OCI-LY7 (cell line): ENCODE measurements around the gene MON2. TPM values are rescaled to one million over a fixed set of nuclear protein-coding genes. Genes with fewer than 3 reads are reported as not detected.

Source experiments
- BruUV-seq: library from RNA; stranded (reverse); fragments of 400-500 nt; replicated peaks from 2 replicates; lab custom pipeline; 2021; lab: Mats Ljungman, UMichigan
- CTCF ChIA-PET: fragments of 300-600 bp; sonication (Branson Sonifier 250); formaldehyde crosslinking; loops from one replicate; lab custom pipeline; 2022; ENCODE audit warnings: antibody characterized with exemption; ENCODE audit not compliant: unreplicated experiment; lab: Charles Lee
- POLR2A ChIA-PET: fragments of 300-600 bp; sonication (Branson Sonifier 250); formaldehyde crosslinking; loops from one replicate; lab custom pipeline; 2022; ENCODE audit warnings: antibody characterized with exemption; lab: Charles Lee
- DNase-seq: peaks from one replicate; pipeline ENCODE4 v3.0.0-alpha.2; 2015; ENCODE audit warnings: low spot score
- H2AFZ ChIP-seq: fragments of 200-600 bp; sonication (generic), shearing (Covaris generic); 2 replicates; pipeline ENCODE4 v1.6.1; 2014; ENCODE audit warnings: mild to moderate bottlenecking, antibody characterized with exemption, low read length, moderate library complexity
- H3K27ac ChIP-seq: fragments of 200-600 bp; sonication (generic); 2 replicates; pipeline ENCODE4 v1.5.1; 2014; ENCODE audit warnings: mixed run types, low read depth, mild to moderate bottlenecking, moderate library complexity, low read length, inconsistent platforms; ENCODE audit not compliant: poor library complexity, severe bottlenecking
- H3K36me3 ChIP-seq: fragments of 200-600 bp; sonication (generic); 2 replicates; pipeline ENCODE4 v1.6.1; 2014; ENCODE audit warnings: mild to moderate bottlenecking, antibody characterized with exemption, low read length, moderate library complexity, mixed read lengths; ENCODE audit not compliant: insufficient read depth
- H3K4me1 ChIP-seq: fragments of 200-600 bp; sonication (generic); 2 replicates; pipeline ENCODE4 v1.5.1; 2014; ENCODE audit warnings: mild to moderate bottlenecking, low read length; ENCODE audit not compliant: insufficient read depth, poor library complexity, severe bottlenecking
- H3K4me2 ChIP-seq: fragments of 200-600 bp; sonication (generic); 2 replicates; pipeline ENCODE4 v1.6.1; 2014; ENCODE audit warnings: mild to moderate bottlenecking, low read length
- H3K4me3 ChIP-seq: fragments of 200-600 bp; sonication (generic); 2 replicates; pipeline ENCODE4 v1.5.1; 2014; ENCODE audit warnings: mild to moderate bottlenecking, low read depth, low read length; ENCODE audit not compliant: poor library complexity, severe bottlenecking
- H3K79me2 ChIP-seq: fragments of 200-600 bp; sonication (generic); 2 replicates; pipeline ENCODE4 v1.6.1; 2016; ENCODE audit warnings: low read depth, mild to moderate bottlenecking, low read length, moderate library complexity, mixed read lengths; ENCODE audit not compliant: insufficient read depth
- H3K9me2 ChIP-seq: fragments of 200-600 bp; sonication (generic); 2 replicates; pipeline ENCODE4 v1.6.1; 2016; ENCODE audit warnings: mild to moderate bottlenecking, low read length, mixed read lengths; ENCODE audit not compliant: insufficient read depth
- H3K9me3 ChIP-seq: fragments of 200-600 bp; sonication (generic); 2 replicates; pipeline ENCODE4 v1.6.1; 2014; ENCODE audit warnings: mild to moderate bottlenecking, mixed run types, low read length, mixed read lengths
- H4K20me1 ChIP-seq: fragments of 200-600 bp; sonication (generic); 2 replicates; pipeline ENCODE4 v1.6.1; 2014; ENCODE audit warnings: mild to moderate bottlenecking, antibody characterized with exemption, low read length, moderate library complexity, mixed read lengths; ENCODE audit not compliant: insufficient read depth
- CTCF ChIP-seq: fragments of 200-600 bp; sonication (generic); conservative IDR thresholded peaks from 2 replicates; pipeline ENCODE4 v1.5.1; 2014; ENCODE audit warnings: mild to moderate bottlenecking, antibody characterized with exemption, low read length, moderate library complexity, mixed read lengths
- EZH2phosphoT487 ChIP-seq: fragments of 200-600 bp; sonication (generic); IDR thresholded peaks from 2 replicates; pipeline ENCODE4 v1.6.1; 2018; ENCODE audit warnings: low read depth, borderline replicate concordance, mild to moderate bottlenecking, mixed run types, antibody characterized with exemption, low read length, moderate library complexity, mixed read lengths
- intact Hi-C: fragments of 100-400 bp; cut with micrococcal nuclease; formaldehyde crosslinking; loops from one replicate; pipeline ENCODE4 v1.10.0; 2022; ENCODE audit not compliant: unreplicated experiment
- total RNA-seq, 2 experiments: library from RNA; depleted of rRNA in 1 of 2; stranded (reverse); fragments of >200 nt in 1 of 2; shearing (Covaris generic) in 1 of 2; gene quantifications; 2 replicates each; pipeline ENCODE4 v1.2.3, GENCODE V29; 2014 to 2022

The MON2 gene
- total RNA-seq, 2 experiments from 2014 or later: 31.6 to 54.7 TPM

DNA sequence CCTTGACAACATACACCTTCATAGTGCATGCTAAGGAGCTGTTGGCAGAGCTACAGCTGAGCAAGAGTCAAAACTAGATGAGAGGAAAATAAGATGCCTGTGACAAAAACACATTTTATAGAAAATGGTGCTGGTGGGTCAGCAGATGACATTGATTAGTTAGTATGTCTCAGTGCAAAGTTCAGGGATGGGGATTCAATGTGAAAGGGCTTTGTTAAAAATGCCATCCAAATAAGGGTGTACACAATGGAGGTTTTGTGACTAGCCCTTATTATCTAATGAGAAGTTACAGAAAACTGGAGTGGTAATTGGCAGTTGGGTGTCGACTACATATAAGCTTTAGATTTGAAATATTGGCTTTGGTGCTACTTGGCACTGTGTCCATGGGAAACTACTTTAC, 169.0 kb downstream of the MON2 start:
- H3K9me2 ChIP-seq: no peaks in the 10 kb centered on the region
- H3K9me3 ChIP-seq: no peaks in the 10 kb centered on the region
- BruUV-seq: no TSS peak
- no peaks in the 10 kb centered on the region for H3K4me1 ChIP-seq
- H2AFZ ChIP-seq: no peak overlapping the region
- DNase-seq: no peak
- no peak overlapping the region for H3K4me3 ChIP-seq
- no peak overlapping the region for H3K27ac ChIP-seq
- H4K20me1 ChIP-seq: no peaks in the 10 kb centered on the region
- H3K36me3 ChIP-seq: no peaks in the 10 kb centered on the region
- no peak for TF ChIP-seq EZH2phosphoT487
- TF ChIP-seq CTCF: no peak
- no peak overlapping the region for H3K4me2 ChIP-seq
- intact Hi-C loops: no loop called here
- CTCF ChIA-PET: no interaction called here
- POLR2A ChIA-PET: interaction anchor here (0.9 to 1.1 kb wide), 2 partner anchors 7 to 13 kb away, joined by 3 to 4 read pairs; no protein-coding TSS in a partner anchor
- H3K79me2 ChIP-seq: no peaks in the 10 kb centered on the region

DNA sequence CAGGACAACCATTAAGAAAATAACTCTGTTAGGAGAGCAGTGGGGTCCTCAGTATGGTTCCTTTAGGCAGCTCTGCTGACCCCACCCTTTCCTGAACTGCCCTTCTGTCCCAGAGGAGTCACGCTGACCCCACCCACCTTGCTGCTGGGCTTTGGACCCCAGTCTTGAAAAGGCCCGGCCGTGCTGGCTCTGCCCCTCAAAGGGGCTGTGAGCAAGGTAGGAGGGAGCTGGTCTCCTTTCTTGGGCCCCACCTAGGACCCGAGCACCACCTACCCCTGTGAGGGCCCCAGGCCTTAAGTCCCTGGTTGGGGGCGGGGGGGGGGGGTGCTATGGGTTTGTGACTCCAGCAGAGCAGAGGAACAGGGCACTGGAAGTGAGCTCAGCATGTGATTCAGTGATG, 171.1 kb downstream of the MON2 start:
- Histone ChIP-seq H3K9me2 (no peaks in the 10 kb centered on the region), H3K9me3 (no peaks in the 10 kb centered on the region), H3K4me3 (no peak overlapping the region), H3K4me2 (no peak overlapping the region), H3K4me1 (no peaks in the 10 kb centered on the region), H2AFZ (no peak overlapping the region), H4K20me1 (no peaks in the 10 kb centered on the region), H3K79me2 (no peaks in the 10 kb centered on the region), H3K27ac (no peak overlapping the region), H3K36me3 (no peaks in the 10 kb centered on the region)
- no peak for TF ChIP-seq EZH2phosphoT487
- no peak for TF ChIP-seq CTCF
- POLR2A ChIA-PET: interaction anchor here (0.6 to 0.9 kb wide), 2 partner anchors 13 to 1762 kb away, joined by 3 read pairs; no protein-coding TSS in a partner anchor
- DNase-seq: no peak
- CTCF ChIA-PET: no interaction called here
- intact Hi-C loops: no loop called here
- no TSS peak for BruUV-seq

DNA sequence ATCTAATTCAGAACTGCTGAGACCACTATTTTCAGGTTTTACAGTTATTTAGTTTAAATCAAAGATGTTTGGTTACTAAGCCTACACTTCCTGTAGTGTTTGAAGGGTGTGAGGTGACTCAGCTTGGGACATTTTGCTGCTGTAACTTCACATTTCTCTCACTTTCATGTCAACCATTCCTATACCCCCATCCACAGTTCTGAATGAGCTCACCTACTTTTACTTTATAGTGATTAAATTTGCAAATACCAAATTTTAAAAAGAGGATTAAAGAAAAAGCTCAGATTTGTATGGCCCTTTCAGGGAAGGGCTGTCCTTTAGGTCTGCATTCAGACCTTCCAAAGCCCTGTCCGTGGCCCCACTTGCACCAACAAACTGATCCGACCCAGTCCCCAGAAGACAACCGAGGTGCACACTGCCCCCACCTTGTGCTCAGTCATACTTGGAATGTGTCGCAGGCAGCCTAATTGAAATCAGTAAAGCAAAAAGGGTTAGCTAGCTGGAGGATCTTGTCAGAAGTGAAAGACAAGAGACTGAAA, 174.4 kb downstream of the MON2 start:
- no peak overlapping the region for H3K4me2 ChIP-seq
- BruUV-seq: no TSS peak
- ChIA-PET CTCF (no interaction called here), POLR2A (interaction anchor here (0.6 kb wide), 3 partner anchors 10 to 257 kb away, joined by 3 to 4 read pairs (median 4); no protein-coding TSS in a partner anchor)
- no peaks in the 10 kb centered on the region for H3K79me2 ChIP-seq
- intact Hi-C loops: no loop called here
- no peaks in the 10 kb centered on the region for H3K4me1 ChIP-seq
- no peaks in the 10 kb centered on the region for H3K9me2 ChIP-seq
- DNase-seq: no peak
- H2AFZ ChIP-seq: no peak overlapping the region; the same call in 1 of the 2 replicates
- H3K27ac ChIP-seq: no peak overlapping the region
- H3K36me3 ChIP-seq: no peaks in the 10 kb centered on the region
- H3K4me3 ChIP-seq: no peak overlapping the region
- no peak for TF ChIP-seq EZH2phosphoT487
- no peak for TF ChIP-seq CTCF
- H3K9me3 ChIP-seq: no peaks in the 10 kb centered on the region
- H4K20me1 ChIP-seq: no peaks in the 10 kb centered on the region
